GM21390 (cell line): ENCODE measurements around the gene NT5DC3.
A peak's percentile ranks its signal among the peaks of the same experiment; 100 is the strongest.
"Not testable (repeated sequence)": the region's sequence is repeated elsewhere in the genome, so short reads cannot be mapped to it uniquely, and the experiment has no call there.

Experiments
- ATAC-seq: cut with Tn5 transposase; IDR thresholded peaks from one replicate; pipeline ENCODE4 v1.9.1; 2021; ENCODE audit not compliant: unreplicated experiment

The NT5DC3 gene

GRCh38 chr12:103855896-103856657 is 15.0 kb upstream of the NT5DC3 start:
- ATAC-seq, result no peak

GRCh38 chr12:103855036-103855712 is 14.1 kb upstream of the NT5DC3 start:
- ATAC-seq, result no peak

- no peak for ATAC-seq
Observed at GRCh38 chr12:103854372-103854973, 13.4 kb upstream of the NT5DC3 start.

- ATAC-seq, result no peak
Observed at GRCh38 chr12:103852498-103852997, 11.5 kb upstream of the NT5DC3 start.

GRCh38 chr12:103851127-103851526 is 10.1 kb upstream of the NT5DC3 start:
- no peak for ATAC-seq

- ATAC-seq, result no peak
Observed at GRCh38 chr12:103850429-103850828, 9.4 kb upstream of the NT5DC3 start.

- no peak for ATAC-seq
Observed at GRCh38 chr12:103848917-103849491, 8.0 kb upstream of the NT5DC3 start.

GRCh38 chr12:103848143-103848542 is 7.1 kb upstream of the NT5DC3 start:
- no peak for ATAC-seq

GRCh38 chr12:103846415-103846814 is 5.4 kb upstream of the NT5DC3 start:
- ATAC-seq, result no peak

GRCh38 chr12:103844305-103844704 is 3.3 kb upstream of the NT5DC3 start:
- no peak for ATAC-seq

- ATAC-seq, result no peak
Observed at GRCh38 chr12:103841690-103842584, 903 bp upstream of the NT5DC3 start.

- peak; percentile 39 for ATAC-seq
Observed at GRCh38 chr12:103840462-103840875, 565 bp downstream of the NT5DC3 start.

- no peak for ATAC-seq
Observed at GRCh38 chr12:103839609-103840461, 1.2 kb downstream of the NT5DC3 start.

GRCh38 chr12:103839103-103839502 is 1.9 kb downstream of the NT5DC3 start:
- no peak for ATAC-seq

GRCh38 chr12:103838254-103838914 is 2.6 kb downstream of the NT5DC3 start:
- no peak for ATAC-seq

- no peak for ATAC-seq
Observed at GRCh38 chr12:103836345-103836744, 4.7 kb downstream of the NT5DC3 start.

- not testable (repeated sequence) for ATAC-seq
Observed at GRCh38 chr12:103835747-103836335, 5.2 kb downstream of the NT5DC3 start.

GRCh38 chr12:103834942-103835341 is 6.1 kb downstream of the NT5DC3 start:
- no peak for ATAC-seq

- no peak for ATAC-seq
Observed at GRCh38 chr12:103833891-103834290, 7.1 kb downstream of the NT5DC3 start.
